ENCODE data around the gene MAGEC1. TPM values are rescaled to one million over a fixed set of nuclear protein-coding genes. Genes with fewer than 3 reads are reported as not detected.

Gene MAGEC1, protein sequence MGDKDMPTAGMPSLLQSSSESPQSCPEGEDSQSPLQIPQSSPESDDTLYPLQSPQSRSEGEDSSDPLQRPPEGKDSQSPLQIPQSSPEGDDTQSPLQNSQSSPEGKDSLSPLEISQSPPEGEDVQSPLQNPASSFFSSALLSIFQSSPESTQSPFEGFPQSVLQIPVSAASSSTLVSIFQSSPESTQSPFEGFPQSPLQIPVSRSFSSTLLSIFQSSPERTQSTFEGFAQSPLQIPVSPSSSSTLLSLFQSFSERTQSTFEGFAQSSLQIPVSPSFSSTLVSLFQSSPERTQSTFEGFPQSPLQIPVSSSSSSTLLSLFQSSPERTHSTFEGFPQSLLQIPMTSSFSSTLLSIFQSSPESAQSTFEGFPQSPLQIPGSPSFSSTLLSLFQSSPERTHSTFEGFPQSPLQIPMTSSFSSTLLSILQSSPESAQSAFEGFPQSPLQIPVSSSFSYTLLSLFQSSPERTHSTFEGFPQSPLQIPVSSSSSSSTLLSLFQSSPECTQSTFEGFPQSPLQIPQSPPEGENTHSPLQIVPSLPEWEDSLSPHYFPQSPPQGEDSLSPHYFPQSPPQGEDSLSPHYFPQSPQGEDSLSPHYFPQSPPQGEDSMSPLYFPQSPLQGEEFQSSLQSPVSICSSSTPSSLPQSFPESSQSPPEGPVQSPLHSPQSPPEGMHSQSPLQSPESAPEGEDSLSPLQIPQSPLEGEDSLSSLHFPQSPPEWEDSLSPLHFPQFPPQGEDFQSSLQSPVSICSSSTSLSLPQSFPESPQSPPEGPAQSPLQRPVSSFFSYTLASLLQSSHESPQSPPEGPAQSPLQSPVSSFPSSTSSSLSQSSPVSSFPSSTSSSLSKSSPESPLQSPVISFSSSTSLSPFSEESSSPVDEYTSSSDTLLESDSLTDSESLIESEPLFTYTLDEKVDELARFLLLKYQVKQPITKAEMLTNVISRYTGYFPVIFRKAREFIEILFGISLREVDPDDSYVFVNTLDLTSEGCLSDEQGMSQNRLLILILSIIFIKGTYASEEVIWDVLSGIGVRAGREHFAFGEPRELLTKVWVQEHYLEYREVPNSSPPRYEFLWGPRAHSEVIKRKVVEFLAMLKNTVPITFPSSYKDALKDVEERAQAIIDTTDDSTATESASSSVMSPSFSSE
- total RNA-seq, result not detected in 2 replicates

DNA sequence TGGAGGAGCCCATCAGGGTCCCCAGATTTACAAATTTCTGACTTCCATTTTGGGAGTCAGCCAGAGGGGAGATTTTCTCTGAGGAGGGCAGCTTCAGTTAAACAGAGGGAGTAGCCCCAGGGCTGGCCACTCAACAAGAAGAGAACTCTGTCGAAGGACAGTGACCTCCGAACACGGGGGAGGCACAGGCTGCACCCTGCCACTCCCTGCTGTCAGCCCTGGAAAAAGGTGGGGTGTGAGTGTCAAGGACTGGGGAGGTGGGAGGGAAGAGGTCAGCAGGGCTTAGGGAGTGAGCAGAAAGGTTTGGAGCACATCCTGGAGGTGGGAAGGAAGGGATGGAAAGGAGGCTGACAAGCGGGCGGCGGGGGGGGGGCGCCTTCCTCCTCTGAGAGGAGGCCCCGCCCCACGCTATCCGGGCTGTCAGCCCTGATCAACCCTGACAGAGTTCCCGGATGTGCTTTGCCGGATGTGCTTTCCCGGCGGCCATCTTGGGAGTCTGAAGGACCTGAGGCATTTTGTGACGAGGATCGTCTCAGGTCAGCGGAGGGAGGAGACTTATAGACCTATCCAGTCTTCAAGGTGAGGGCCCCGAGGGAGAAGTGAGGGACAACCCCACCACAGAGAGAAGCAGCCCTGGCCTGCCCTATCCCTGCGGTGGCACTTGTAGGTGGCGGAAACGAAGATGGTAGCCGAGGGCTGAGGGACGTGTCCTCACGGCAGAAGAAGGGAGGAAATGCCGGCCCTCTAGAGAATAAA lies at the start of gene MAGEC1:
MAGEC1 (plus strand) TSS at position 495 of the 756 bp plus-strand sequence. CDS start 1,179 bp downstream, outside the sequence.

Other genes starting within 250 kb of the MAGEC1 start
- gene SPANXD, start 205.2 kb upstream of the MAGEC1 start, total RNA-seq, result not detected in 2 replicates
- not detected in 2 replicates for gene MAGEC3, start 65.6 kb upstream of the MAGEC1 start, total RNA-seq

All from cardiac atrium fibroblast (primary cell).